H9 (cell line): ENCODE measurements around the gene LSM2. TPM values are rescaled to one million over a fixed set of nuclear protein-coding genes. Genes with fewer than 3 reads are reported as not detected.
"Not testable (repeated sequence)": the region's sequence is repeated elsewhere in the genome, so short reads cannot be mapped to it uniquely, and the experiment has no call there.

Experiments used
- DNase-seq: peaks from one replicate; pipeline ENCODE4 v3.0.0-alpha.2; 2017
- H2AFZ ChIP-seq: one replicate; pipeline ENCODE4 v1.6.1; 2013; ENCODE audit warnings: mild to moderate bottlenecking, low read length, control low read depth, moderate library complexity
- H2AK5ac ChIP-seq: 2 replicates; pipeline ENCODE4 v1.6.1; 2013; ENCODE audit warnings: low read length, control low read depth, mixed read lengths; ENCODE audit not compliant: insufficient read length
- H2BK120ac ChIP-seq: one replicate; pipeline ENCODE4 v1.6.1; 2013; ENCODE audit warnings: low read depth, mild to moderate bottlenecking, low read length, control low read depth, inconsistent platforms; ENCODE audit not compliant: poor library complexity, severe bottlenecking
- H2BK12ac ChIP-seq: 2 replicates; pipeline ENCODE4 v1.6.1; 2013; ENCODE audit warnings: low read length, control low read depth, mixed read lengths, low read depth; ENCODE audit not compliant: insufficient read length
- H2BK15ac ChIP-seq: 2 replicates; pipeline ENCODE4 v1.6.1; 2013; ENCODE audit warnings: low read depth, low read length, control low read depth
- H2BK20ac ChIP-seq: one replicate; pipeline ENCODE4 v1.6.1; 2013; ENCODE audit warnings: low read depth, mild to moderate bottlenecking, low read length, control low read depth, inconsistent platforms; ENCODE audit not compliant: poor library complexity, severe bottlenecking
- H2BK5ac ChIP-seq: 2 replicates; pipeline ENCODE4 v1.6.1; 2013; ENCODE audit warnings: low read length, control low read depth, mixed read lengths; ENCODE audit not compliant: insufficient read length
- H3K14ac ChIP-seq: 2 replicates; pipeline ENCODE4 v1.6.1; 2013; ENCODE audit warnings: low read length, control low read depth; ENCODE audit not compliant: insufficient read depth
- H3K18ac ChIP-seq: 2 replicates; pipeline ENCODE4 v1.6.1; 2013; ENCODE audit warnings: low read depth, mild to moderate bottlenecking, mixed read lengths, low read length, control low read depth; ENCODE audit not compliant: insufficient read length
- H3K23ac ChIP-seq: 2 replicates; pipeline ENCODE4 v1.6.1; 2013; ENCODE audit warnings: low read length, control low read depth, mixed read lengths, low read depth; ENCODE audit not compliant: insufficient read length
- H3K23me2 ChIP-seq: 2 replicates; pipeline ENCODE4 v1.6.1; 2013; ENCODE audit warnings: low read depth, mild to moderate bottlenecking, mixed read lengths, low read length, control low read depth; ENCODE audit not compliant: insufficient read length, poor library complexity, severe bottlenecking
- H3K27ac ChIP-seq: 2 replicates; pipeline ENCODE4 v1.5.1; 2013; ENCODE audit warnings: low read length, control low read depth, mixed read lengths, low read depth; ENCODE audit not compliant: insufficient read length
- H3K27me3 ChIP-seq: 2 replicates; pipeline ENCODE4 v1.6.1; 2013; ENCODE audit warnings: low read length, control low read depth, inconsistent platforms; ENCODE audit not compliant: insufficient read depth
- H3K4ac ChIP-seq: 2 replicates; pipeline ENCODE4 v1.6.1; 2013; ENCODE audit warnings: low read depth, mild to moderate bottlenecking, control low read depth, inconsistent platforms, low read length, moderate library complexity
- H3K4me1 ChIP-seq: 2 replicates; pipeline ENCODE4 v1.6.1; 2013; ENCODE audit warnings: low read length, control low read depth, inconsistent platforms; ENCODE audit not compliant: insufficient read depth
- H3K4me2 ChIP-seq: 2 replicates; pipeline ENCODE4 v1.6.1; 2013; ENCODE audit warnings: low read length, control low read depth, mixed read lengths; ENCODE audit not compliant: insufficient read length, insufficient read depth
- H3K56ac ChIP-seq: 2 replicates; pipeline ENCODE4 v1.6.1; 2013; ENCODE audit warnings: low read depth, mild to moderate bottlenecking, mixed read lengths, low read length, control low read depth; ENCODE audit not compliant: insufficient read length
- H3K79me1 ChIP-seq: 2 replicates; pipeline ENCODE4 v1.6.1; 2013; ENCODE audit warnings: low read depth, mild to moderate bottlenecking, moderate library complexity, low read length, control low read depth, inconsistent platforms; ENCODE audit not compliant: insufficient read depth, poor library complexity, severe bottlenecking
- H3K79me2 ChIP-seq: 2 replicates; pipeline ENCODE4 v1.6.1; 2013; ENCODE audit warnings: low read length, control low read depth, inconsistent platforms; ENCODE audit not compliant: insufficient read depth
- H3K9ac ChIP-seq: 2 replicates; pipeline ENCODE4 v1.6.1; 2013; ENCODE audit warnings: low read length, control low read depth, mixed read lengths; ENCODE audit not compliant: insufficient read length; ENCODE audit errors: extremely low read depth
- H3K9me3 ChIP-seq: one replicate; pipeline ENCODE4 v1.6.1; 2013; ENCODE audit warnings: low read depth, low read length, inconsistent platforms; ENCODE audit not compliant: control insufficient read depth
- H3T11ph ChIP-seq: one replicate; pipeline ENCODE4 v1.6.1; 2013; ENCODE audit warnings: mild to moderate bottlenecking, low read length, control low read depth, inconsistent platforms
- H4K20me1 ChIP-seq: one replicate; pipeline ENCODE4 v1.6.1; 2013; ENCODE audit not compliant: control insufficient read depth, insufficient read length, insufficient read depth
- H4K5ac ChIP-seq: 2 replicates; pipeline ENCODE4 v1.6.1; 2013; ENCODE audit warnings: low read depth, mild to moderate bottlenecking, mixed read lengths, low read length, control low read depth; ENCODE audit not compliant: insufficient read length
- H4K8ac ChIP-seq: replicated peaks from 2 replicates; pipeline ENCODE4 v1.6.1; 2013; ENCODE audit warnings: low read length, control low read depth, mixed read lengths, low read depth; ENCODE audit not compliant: insufficient read length
- H4K91ac ChIP-seq: 2 replicates; pipeline ENCODE4 v1.6.1; 2013; ENCODE audit warnings: low read depth, mild to moderate bottlenecking, moderate library complexity, mixed read lengths, low read length, control low read depth; ENCODE audit not compliant: insufficient read length
- H3K27ac Mint-ChIP-seq, 3 experiments: 2 replicates in 2 of 3; 3 replicates in 1 of 3; pipeline ENCODE4 v1.8.0; 2020 to 2021; ENCODE audit warnings: mixed read lengths in 3 of 3, mild to moderate bottlenecking in 1 of 3, moderate library complexity in 1 of 3
- H3K27me3 Mint-ChIP-seq: 2 replicates; pipeline ENCODE4 v1.8.0; 2021; ENCODE audit warnings: low read depth, mild to moderate bottlenecking, moderate library complexity, mixed read lengths
- H3K36me3 Mint-ChIP-seq, 3 experiments: 2 replicates in 2 of 3; 3 replicates in 1 of 3; pipeline ENCODE4 v1.8.0; 2020 to 2021; ENCODE audit warnings: low read depth in 3 of 3, mixed read lengths in 3 of 3; ENCODE audit not compliant: insufficient read depth in 1 of 3
- H3K4me1 Mint-ChIP-seq, 2 experiments: 2 replicates each; pipeline ENCODE4 v1.8.0; 2020; ENCODE audit warnings: mixed read lengths in 2 of 2
- H3K4me3 Mint-ChIP-seq, 2 experiments: 2 replicates in 1 of 2; 3 replicates in 1 of 2; pipeline ENCODE4 v1.8.0; 2020 to 2021; ENCODE audit warnings: mild to moderate bottlenecking in 2 of 2, mixed read lengths in 2 of 2, moderate library complexity in 1 of 2
- H3K9me3 Mint-ChIP-seq, 2 experiments: 2 replicates in 1 of 2; 3 replicates in 1 of 2; pipeline ENCODE4 v1.8.0; 2020; ENCODE audit warnings: mild to moderate bottlenecking in 2 of 2, mixed read lengths in 2 of 2, moderate library complexity in 1 of 2
- WGBS: extraction: QIAGEN DNeasy Blood & Tissue Kit; methylation state at CpG from one replicate; pipeline ENCODE4 v1.1.7; 2013; ENCODE audit warnings: missing lambda C conversion rate, low lambda C conversion rate, mixed read lengths; ENCODE audit not compliant: insufficient read length; ENCODE audit errors: extremely low coverage; 5-methylcytosine and 5-hydroxymethylcytosine counted together
- total RNA-seq: library from RNA; stranded (reverse); gene quantifications from 2 replicates; pipeline ENCODE4 v1.2.1, GENCODE V29; 2021
- TF ChIP-seq, protein P1 (sequence below): fragments of 200-600 bp; sonication (generic); conservative IDR thresholded peaks from 3 replicates; pipeline ENCODE4 v1.8.0; 2021; ENCODE audit warnings: antibody characterized with exemption, mild to moderate bottlenecking

LSM2 gene
- total RNA-seq, 1 experiment from 2014 or later = 123 TPM

DNA sequence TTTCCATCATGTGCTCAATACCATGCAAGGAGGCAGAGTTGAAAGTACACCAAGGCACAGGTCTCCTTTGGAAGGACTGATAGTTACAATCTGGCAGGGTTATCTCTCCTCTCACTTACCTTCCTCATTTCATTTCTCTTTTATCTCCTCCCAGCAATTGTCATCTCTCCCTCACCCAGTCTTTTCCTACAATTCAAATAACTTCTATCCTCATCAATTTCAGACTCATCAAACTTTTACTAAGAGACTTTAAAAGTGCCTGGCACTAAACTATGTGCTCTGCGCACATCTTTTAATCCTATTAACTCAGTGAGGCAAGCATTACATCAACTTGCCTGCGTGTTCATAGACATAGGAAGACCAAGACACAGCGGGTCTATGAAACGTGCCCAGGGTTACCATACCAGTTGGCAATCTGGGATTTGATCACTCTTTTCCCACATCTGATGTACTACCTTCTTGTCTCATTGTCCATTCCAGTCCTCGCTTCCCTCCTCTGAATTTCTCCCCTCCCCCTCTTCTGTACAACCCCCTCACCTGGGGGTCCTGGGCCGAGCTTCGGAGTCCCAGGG is 12.4 kb downstream of the LSM2 start:
- Histone ChIP-seq H3K4me1 (no peaks in the 10 kb centered on the region), H3K9ac (peak overlapping the region; percentile 72), H3K23me2 (peaks cover 3% of the 10 kb centered on the region), H4K91ac (no peak overlapping the region), H2AK5ac (no peak overlapping the region), H4K20me1 (no peaks in the 10 kb centered on the region), H3K27ac (no peak overlapping the region), H2BK15ac (no peak overlapping the region), H4K8ac (no peak overlapping the region), H3K14ac (no peak overlapping the region), H2BK20ac (no peak overlapping the region), H2AFZ (no peak overlapping the region), H3T11ph (no peak overlapping the region), H3K4me2 (peak overlapping the region; percentile 77), H3K79me2 (peaks cover 2% of the 10 kb centered on the region; the same call in 1 of the 2 replicates), H3K9me3 (no peaks in the 10 kb centered on the region), H2BK120ac (no peak overlapping the region), H4K5ac (no peak overlapping the region), H3K56ac (no peak overlapping the region), H2BK5ac (no peak overlapping the region), H3K4ac (no peak overlapping the region), H3K27me3 (no peaks in the 10 kb centered on the region), H2BK12ac (no peak overlapping the region), H3K79me1 (no peaks in the 10 kb centered on the region), H3K23ac (no peak overlapping the region), H3K18ac (no peak overlapping the region)
- Mint-ChIP-seq H3K27ac (peak overlapping the region in 2 of 3 experiments; percentile 10 to 63; a peak in 1 of 7 replicates), H3K9me3 (no peaks in the 10 kb centered on the region), H3K27me3 (no peaks in the 10 kb centered on the region), H3K36me3 (peaks cover 19 to 59% (median 50%) of the 10 kb centered on the region in 3 experiments), H3K4me1 (peaks cover 10% of the 10 kb centered on the region in 2 experiments), H3K4me3 (peak overlapping the region; percentile 98)
- TF ChIP-seq, protein P1, sequence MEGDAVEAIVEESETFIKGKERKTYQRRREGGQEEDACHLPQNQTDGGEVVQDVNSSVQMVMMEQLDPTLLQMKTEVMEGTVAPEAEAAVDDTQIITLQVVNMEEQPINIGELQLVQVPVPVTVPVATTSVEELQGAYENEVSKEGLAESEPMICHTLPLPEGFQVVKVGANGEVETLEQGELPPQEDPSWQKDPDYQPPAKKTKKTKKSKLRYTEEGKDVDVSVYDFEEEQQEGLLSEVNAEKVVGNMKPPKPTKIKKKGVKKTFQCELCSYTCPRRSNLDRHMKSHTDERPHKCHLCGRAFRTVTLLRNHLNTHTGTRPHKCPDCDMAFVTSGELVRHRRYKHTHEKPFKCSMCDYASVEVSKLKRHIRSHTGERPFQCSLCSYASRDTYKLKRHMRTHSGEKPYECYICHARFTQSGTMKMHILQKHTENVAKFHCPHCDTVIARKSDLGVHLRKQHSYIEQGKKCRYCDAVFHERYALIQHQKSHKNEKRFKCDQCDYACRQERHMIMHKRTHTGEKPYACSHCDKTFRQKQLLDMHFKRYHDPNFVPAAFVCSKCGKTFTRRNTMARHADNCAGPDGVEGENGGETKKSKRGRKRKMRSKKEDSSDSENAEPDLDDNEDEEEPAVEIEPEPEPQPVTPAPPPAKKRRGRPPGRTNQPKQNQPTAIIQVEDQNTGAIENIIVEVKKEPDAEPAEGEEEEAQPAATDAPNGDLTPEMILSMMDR = no peak
- no CpG with 5 or more reads among the region's 7 CpGs for WGBS
- no peak for DNase-seq

DNA sequence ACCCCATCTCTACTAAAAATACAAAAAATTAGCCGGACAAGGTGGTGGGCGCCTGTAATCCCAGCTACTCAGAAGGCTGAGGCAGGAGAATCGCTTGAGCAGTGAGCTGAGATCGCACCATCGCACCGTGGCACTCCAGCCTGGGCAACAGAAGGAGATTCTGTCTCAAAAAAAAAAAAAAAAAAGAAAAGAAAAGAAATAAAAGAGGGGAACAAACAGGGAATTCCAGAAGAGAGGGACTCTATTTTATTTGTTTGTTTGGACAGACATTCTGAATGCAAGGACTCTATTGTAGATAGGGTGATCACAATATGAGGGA is 12.9 kb downstream of the LSM2 start:
- H3K9ac ChIP-seq = peak overlapping the region; percentile 26
- not testable (repeated sequence) for H3K27ac ChIP-seq, H2BK15ac ChIP-seq, H3K56ac ChIP-seq, H2BK120ac ChIP-seq, H2AK5ac ChIP-seq, H3K79me2 ChIP-seq, H4K8ac ChIP-seq, H3K27me3 ChIP-seq, H2AFZ ChIP-seq, H4K5ac ChIP-seq, H3K79me1 ChIP-seq, H3K9me3 ChIP-seq, H3T11ph ChIP-seq, H3K27me3 Mint-ChIP-seq, H2BK5ac ChIP-seq, H3K27ac Mint-ChIP-seq, H3K14ac ChIP-seq, H3K18ac ChIP-seq, H3K23me2 ChIP-seq, H2BK20ac ChIP-seq, H3K4me1 ChIP-seq, H4K91ac ChIP-seq, H3K4me1 Mint-ChIP-seq, H3K9me3 Mint-ChIP-seq, H3K4ac ChIP-seq, H2BK12ac ChIP-seq, DNase-seq, H4K20me1 ChIP-seq, H3K23ac ChIP-seq
- WGBS = no CpG with 5 or more reads among the region's 6 CpGs
- H3K36me3 Mint-ChIP-seq = peaks cover 19 to 61% (median 53%) of the 10 kb centered on the region in 3 experiments
- peak overlapping the region; percentile 98 for H3K4me3 Mint-ChIP-seq
- H3K4me2 ChIP-seq = peak overlapping the region; percentile 77
